ENCODE measurements around the gene KCTD1.
A peak's percentile ranks its signal among the peaks of the same experiment; 100 is the strongest.

KCTD1 gene

GRCh38 chr18:26549263-26550094, 1.1 kb upstream of the KCTD1 start:
- DNase-seq = peak; percentile 88

- peak; percentile 79 for DNase-seq
Observed at GRCh38 chr18:26547646-26548414, 523 bp downstream of the KCTD1 start.

- DNase-seq = no peak
Observed at GRCh38 chr18:26546875-26547645, 1.3 kb downstream of the KCTD1 start.

- no peak for DNase-seq
Observed at GRCh38 chr18:26546170-26546874, 2.0 kb downstream of the KCTD1 start.

- no peak for DNase-seq
Observed at GRCh38 chr18:26545335-26546123, 2.8 kb downstream of the KCTD1 start.

- DNase-seq = no peak
Observed at GRCh38 chr18:26544451-26544850, 3.9 kb downstream of the KCTD1 start.

GRCh38 chr18:26543373-26543772, 5.0 kb downstream of the KCTD1 start:
- no peak for DNase-seq

- no peak for DNase-seq
Observed at GRCh38 chr18:26540043-26540628, 8.2 kb downstream of the KCTD1 start.

- no peak for DNase-seq
Observed at GRCh38 chr18:26538524-26538923, 9.8 kb downstream of the KCTD1 start.

- DNase-seq = no peak
Observed at GRCh38 chr18:26536664-26537063, 11.7 kb downstream of the KCTD1 start.

GRCh38 chr18:26536032-26536431, 12.3 kb downstream of the KCTD1 start:
- no peak for DNase-seq

- DNase-seq = no peak
Observed at GRCh38 chr18:26535630-26536029, 12.7 kb downstream of the KCTD1 start.

GRCh38 chr18:26532367-26533340, 15.7 kb downstream of the KCTD1 start:
- no peak for DNase-seq

- DNase-seq = no peak
Observed at GRCh38 chr18:26531605-26532298, 16.6 kb downstream of the KCTD1 start.

GRCh38 chr18:26526966-26527234, 21.5 kb downstream of the KCTD1 start:
- DNase-seq = no peak

- DNase-seq = no peak
Observed at GRCh38 chr18:26526128-26526965, 22.0 kb downstream of the KCTD1 start.

GRCh38 chr18:26524504-26525351, 23.6 kb downstream of the KCTD1 start:
- DNase-seq = no peak

GRCh38 chr18:26524002-26524401, 24.4 kb downstream of the KCTD1 start:
- no peak for DNase-seq

Data from 8988T (cell line).